ENCODE measurements around the gene DYNLRB1.
A peak's percentile ranks its signal among the peaks of the same experiment; 100 is the strongest.

The DYNLRB1 gene

GRCh38 chr20:34558320-34559218 is 42.3 kb downstream of the DYNLRB1 start, which contains the start of gene MAP1LC3A:
MAP1LC3A (plus strand) TSS chr20:34558718; CDS start chr20:34558869, 151 bp downstream.
- DNase-seq (ENCODE audit: low spot score), result peak; percentile 87

GRCh38 chr20:34559311-34560140 is 43.3 kb downstream of the DYNLRB1 start:
- DNase-seq (ENCODE audit: low spot score), result no peak

DNA sequence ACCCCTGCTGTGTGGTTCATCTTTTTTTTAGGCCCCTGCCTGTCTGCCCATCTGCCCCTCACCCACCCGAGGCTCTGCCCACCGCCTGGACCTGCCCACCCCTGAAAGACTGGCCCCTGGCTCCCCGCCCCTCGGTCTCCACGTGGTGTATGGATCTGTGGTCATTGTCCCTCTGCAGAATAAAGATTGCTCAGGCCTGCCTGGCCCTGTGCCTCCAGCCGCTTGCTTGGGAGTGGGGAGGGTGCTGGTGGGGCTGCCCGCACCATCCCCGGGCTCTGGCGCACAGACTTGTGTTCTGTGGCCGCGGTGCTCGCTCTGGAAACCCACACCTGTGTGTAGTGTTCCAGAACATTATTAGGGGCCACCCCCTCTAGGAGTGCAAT is 43.9 kb downstream of the DYNLRB1 start:
- DNase-seq (ENCODE audit: low spot score), result no peak

DNA sequence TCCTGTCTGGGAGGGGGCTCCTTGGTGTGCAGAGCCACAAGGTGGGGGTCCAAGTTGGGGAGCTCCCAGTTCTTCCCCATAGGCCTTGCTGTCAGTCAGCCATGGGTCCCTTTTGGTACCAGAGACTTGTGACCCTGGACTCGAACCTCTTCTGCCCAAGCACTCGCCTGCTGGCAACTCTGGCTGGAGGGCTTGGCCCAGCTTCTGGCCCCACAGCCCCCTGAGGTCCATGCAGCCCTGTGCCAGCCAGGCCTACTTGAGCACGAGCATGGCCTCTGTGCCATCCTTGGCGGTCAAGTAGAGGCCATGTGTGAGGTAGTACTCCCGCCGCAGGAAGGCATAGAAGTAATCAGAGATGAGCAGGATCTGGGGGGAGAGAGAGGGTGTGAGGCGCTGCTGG is 44.4 kb downstream of the DYNLRB1 start:
- DNase-seq (ENCODE audit: low spot score), result no peak

DNA sequence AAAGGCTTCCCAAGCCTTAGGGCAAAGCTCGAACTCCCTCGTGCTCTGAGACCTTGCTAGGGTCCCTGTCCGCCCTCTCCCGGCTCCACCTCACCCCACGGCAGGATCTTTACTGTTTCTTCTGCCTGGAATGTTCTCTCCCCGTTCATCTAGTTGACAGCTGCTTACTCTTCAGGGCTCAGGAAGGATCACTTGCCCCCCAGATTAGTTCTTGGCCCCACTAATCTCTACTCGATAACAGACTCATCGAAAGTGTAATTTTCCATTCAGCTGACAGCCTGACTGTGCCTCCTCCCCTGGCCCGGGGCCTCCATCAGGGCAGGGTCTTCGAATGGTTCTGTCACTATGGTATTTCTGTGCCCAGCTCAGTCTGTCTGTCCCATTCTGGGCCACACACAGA is 45.4 kb downstream of the DYNLRB1 start:
- no peak for DNase-seq (ENCODE audit: low spot score)

DNA sequence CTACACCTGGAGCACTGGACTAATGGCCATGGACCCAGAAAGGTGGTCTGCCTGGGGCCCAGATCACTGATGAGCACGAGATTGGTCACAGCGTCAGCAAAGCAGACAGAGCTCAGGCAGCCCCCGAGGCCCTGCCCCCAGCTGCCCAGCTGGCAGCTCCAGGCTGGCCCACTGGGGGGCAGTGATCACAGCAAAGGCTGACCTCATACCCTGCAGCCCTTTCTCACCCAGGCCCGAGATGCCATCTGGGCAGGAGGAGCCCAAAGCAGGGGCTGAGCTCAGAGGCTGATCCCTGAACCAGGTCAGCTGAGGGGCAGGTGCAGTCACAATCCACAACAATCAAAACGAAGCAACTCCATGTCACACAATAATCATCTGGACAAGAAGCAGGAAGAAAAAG is 46.4 kb downstream of the DYNLRB1 start:
- no peak for DNase-seq (ENCODE audit: low spot score)

- no peak for DNase-seq (ENCODE audit: low spot score)
Observed at GRCh38 chr20:34564833-34565232, 48.6 kb downstream of the DYNLRB1 start.

DNA sequence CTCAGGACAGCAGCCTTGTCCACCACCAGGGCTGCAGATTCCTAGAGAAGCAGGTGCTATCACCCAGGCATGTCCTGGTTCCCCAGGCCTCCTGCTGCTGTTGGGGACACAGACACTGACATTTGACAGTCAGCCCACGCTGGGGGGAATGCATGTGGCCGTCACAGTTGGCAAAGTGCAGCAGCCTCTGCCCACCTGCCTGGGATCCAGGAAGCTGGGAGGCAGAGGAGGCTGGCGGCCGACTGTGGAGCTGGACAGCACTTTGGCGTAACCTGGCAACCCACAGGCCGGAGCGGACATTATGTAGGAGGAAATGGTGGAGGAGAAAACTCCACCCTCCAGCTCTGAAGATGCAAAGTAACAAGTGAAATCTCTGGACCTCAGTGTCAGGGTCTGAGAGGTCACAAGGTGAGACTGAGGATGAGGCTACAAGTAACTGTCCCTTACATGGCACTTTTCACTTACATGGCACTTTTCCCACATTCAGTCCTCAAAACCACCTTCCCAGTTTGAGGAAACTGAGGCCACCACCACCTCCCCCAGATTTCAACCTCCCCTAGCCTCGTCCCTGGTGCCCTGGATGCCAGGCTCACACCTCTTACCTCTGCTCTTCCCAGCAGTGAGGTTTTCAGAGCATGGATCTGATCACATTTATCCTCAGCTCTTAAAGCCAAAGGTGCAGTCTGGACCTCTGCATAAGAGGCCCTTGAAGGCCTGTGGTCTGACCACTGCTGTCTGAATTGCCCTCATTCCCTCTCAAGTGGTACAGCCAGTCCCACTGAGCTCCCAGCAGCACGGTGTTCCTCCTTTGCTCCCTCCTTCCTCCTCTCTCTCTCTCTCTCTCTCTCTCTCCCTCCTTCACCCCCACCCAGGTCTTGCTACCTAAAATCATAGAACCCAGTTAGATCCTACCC is 51.0 kb downstream of the DYNLRB1 start:
- DNase-seq (ENCODE audit: low spot score), result no peak

DNA sequence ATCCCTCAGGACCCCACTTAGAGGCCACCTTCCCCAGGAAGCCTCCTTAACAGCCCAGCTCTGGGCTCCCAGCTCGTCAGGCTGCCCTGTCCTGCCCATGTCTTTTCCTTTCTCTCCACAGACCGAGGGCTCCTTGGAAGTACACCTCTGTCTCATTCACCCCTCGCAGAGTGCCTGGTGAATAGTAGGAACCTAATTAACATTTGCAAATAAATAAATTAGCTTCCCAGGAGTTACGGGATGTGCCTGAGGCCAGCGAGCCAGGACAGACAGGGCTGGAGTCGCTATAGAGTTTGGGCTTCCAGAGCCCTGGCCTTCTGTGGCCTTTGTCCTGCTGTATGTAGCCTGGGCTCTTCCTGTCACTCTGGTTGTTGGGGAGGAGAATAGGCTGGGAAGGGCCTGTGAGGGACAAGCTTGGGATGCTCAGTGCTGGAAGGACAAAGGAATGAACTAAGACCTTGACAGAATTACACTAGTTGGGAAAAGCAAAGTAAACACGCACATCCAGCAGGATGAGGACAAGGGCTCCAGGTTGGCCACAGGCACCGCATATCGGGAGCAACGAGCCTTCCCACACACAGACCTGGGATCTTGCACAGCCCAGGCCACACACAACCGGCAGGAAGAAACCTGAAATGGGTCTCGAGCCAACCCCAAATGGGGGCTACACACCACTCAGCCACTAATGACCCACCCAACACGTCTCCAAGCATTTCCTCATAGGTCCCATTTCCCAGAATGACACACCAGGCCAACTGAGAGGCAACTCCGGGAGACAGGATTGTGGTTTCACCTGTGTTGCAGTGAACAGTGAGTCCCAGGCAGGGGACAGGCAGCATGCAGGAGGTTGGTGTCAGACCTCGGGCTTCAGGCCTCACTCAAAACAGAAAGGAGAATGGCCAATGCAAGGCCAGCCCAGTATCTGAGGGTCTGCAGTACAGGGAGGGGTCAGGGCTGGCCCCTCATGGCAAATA is 52.0 kb downstream of the DYNLRB1 start:
- DNase-seq (ENCODE audit: low spot score), result no peak

DNA sequence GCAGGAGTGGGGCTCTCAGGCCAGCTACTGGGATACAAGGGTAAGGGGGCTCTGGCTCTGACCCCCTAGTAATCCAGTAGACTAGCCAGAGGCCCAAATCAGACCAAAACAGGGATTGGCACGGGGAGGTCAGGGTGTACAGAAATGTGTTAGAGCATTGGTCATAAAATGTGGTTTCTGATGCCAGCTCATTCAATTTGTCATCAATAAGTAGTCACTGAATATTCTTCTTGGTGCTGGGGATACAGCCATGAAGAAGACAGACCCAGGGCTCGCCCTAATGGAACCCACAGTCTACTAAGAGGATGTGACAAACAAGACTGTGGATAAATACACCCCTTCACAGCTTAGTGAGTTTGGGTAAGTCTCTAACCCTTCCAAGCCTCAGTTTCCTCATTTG is 53.4 kb downstream of the DYNLRB1 start:
- no peak for DNase-seq (ENCODE audit: low spot score)

GRCh38 chr20:34570859-34571306 is 54.7 kb downstream of the DYNLRB1 start:
- no peak for DNase-seq (ENCODE audit: low spot score)

- DNase-seq (ENCODE audit: low spot score), result no peak
Observed at GRCh38 chr20:34571753-34572152, 55.5 kb downstream of the DYNLRB1 start.

GRCh38 chr20:34573541-34574300 is 57.5 kb downstream of the DYNLRB1 start:
- DNase-seq (ENCODE audit: low spot score), result no peak

GRCh38 chr20:34574426-34574825 is 58.2 kb downstream of the DYNLRB1 start:
- no peak for DNase-seq (ENCODE audit: low spot score)

DNA sequence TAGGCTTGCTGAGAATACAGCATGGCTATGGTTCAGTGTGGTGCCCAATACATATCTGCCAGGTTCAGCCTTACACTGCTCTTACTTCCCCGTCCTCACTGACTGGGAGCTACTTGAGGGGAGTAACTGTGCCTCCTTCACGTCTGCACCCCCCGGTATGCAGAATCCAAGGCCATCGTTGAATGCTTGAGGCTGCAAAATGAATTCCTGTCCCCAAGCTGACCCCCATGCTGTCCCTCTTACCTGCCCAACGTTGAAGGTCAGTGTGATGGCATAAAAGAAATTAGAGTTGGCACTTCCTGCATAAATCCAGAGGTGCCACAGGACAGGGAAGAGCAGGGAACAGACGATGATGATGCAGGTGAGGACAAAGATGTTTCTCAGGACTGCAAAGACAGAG is 58.6 kb downstream of the DYNLRB1 start:
- no peak for DNase-seq (ENCODE audit: low spot score)

GRCh38 chr20:34575271-34575670 is 59.0 kb downstream of the DYNLRB1 start:
- DNase-seq (ENCODE audit: low spot score), result no peak

GRCh38 chr20:34575756-34576155 is 59.5 kb downstream of the DYNLRB1 start:
- DNase-seq (ENCODE audit: low spot score), result no peak

GRCh38 chr20:34577061-34577460 is 60.8 kb downstream of the DYNLRB1 start:
- DNase-seq (ENCODE audit: low spot score), result no peak

DNA sequence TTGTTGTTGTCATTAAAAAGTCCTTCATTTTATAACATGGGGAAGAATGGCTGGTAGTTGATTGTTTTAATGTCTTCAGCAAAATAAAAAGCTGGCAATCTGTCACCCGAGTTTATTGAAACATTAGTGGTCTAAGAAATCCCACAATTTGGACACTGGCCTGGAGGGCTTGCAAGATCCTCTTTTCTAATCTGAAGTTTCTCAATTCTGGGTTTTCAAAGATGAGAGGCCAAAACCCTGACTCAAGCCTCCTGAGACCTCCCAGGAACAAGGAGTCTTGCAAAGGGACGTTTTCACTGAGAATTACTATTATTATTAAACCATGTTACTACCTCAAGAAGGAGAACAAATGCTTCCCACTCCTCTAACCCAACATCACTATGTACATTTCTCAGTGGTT is 61.8 kb downstream of the DYNLRB1 start:
- DNase-seq (ENCODE audit: low spot score), result no peak

GRCh38 chr20:34578521-34578920 is 62.3 kb downstream of the DYNLRB1 start:
- DNase-seq (ENCODE audit: low spot score), result no peak
